Activated CD8-positive, alpha-beta memory T cell treated with anti-CD3 and anti-CD28 coated beads for 36 hours (primary cell): Measurements from ENCODE around the gene MRPL55. TPM values are rescaled to one million over a fixed set of nuclear protein-coding genes. Genes with fewer than 3 reads are reported as not detected.

ENCODE experiments used
- CTCF ChIA-PET: fragments of 350-600 bp; sonication (Branson Sonifier 250); formaldehyde crosslinking; loops from one replicate; lab custom pipeline; 2021; ENCODE audit warnings: antibody characterized with exemption; lab: Charles Lee
- POLR2A ChIA-PET: fragments of 350-600 bp; sonication (Branson Sonifier 250); formaldehyde crosslinking; loops from one replicate; lab custom pipeline; 2021; ENCODE audit warnings: antibody characterized with exemption; lab: Charles Lee
- total RNA-seq, 2 experiments: library from RNA; stranded (reverse); gene quantifications; one replicate each; pipeline ENCODE4 v1.2.3, GENCODE V29; 2021

MRPL55 gene
- total RNA-seq, 2 experiments from 2014 or later = 69.7 to 75.8 TPM

DNA sequence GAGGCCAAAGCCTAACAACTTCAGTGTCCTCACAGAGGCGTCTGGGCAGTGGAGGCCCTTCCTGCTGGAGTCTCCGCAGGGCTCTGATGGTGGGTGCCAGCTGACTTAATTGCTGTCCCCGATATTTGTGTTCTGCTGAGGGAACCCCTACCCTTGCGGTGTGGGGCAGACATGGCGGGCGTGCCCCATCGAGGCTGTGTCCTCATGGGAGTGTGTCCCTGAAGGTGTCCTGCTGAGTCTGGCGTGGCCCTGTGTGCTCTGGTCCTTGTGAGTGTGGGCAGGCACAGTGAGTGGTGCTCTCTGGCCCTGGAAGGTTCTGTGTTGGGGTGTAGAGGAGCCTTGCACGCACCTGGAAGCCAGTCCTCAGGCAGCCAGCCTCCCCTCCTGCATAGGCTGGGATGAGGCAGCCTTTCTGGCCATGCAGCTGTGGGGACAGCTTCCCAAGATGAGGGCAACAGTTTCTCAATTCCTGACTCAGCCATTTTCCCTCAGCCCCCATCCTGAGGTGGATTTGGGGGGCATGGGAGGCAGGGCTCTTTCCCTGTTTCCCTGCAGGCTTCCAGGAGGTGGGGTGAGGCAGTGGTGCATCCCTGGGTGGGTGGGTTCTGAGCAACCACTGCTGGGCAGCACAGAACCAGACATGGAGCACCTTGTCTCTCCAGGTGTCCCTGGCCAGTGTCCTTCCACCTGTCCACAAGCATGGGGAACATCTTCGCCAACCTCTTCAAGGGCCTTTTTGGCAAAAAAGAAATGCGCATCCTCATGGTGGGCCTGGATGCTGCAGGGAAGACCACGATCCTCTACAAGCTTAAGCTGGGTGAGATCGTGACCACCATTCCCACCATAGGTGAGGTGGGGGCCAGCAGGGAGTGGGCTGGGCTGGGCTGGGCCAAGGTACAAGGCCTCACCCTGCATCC lies 12.4 kb downstream of the MRPL55 start:
- ChIA-PET POLR2A (no interaction called here), CTCF (no interaction called here)

- POLR2A ChIA-PET = no interaction called here
- CTCF ChIA-PET = no interaction called here
These were observed 13.2 kb downstream of the MRPL55 start for GRCh38 chr1:228095938-228096337.

DNA sequence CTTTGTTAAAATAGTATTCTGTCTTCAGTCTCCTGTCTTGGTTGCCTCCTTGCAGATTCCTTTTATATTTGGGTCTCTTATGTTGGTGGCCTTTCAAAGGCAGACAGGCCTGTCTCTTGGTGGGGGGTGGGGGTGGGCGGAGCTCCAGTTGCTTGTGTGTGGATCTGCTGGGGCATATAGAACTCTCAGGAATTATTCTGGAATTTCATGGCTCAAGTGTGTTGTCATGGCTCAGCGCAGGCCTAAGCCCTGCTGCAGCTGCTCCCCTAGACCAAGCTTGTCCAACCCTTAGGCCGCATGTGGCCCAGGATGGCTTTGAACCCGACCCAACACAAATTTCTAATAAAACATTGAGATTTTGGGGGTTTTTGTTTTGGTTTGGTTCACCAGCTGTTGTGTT lies 13.9 kb downstream of the MRPL55 start:
- ChIA-PET CTCF (no interaction called here), POLR2A (no interaction called here)

GRCh38 chr1:228094432-228095016 lies 14.6 kb downstream of the MRPL55 start:
- CTCF ChIA-PET = no interaction called here

DNA sequence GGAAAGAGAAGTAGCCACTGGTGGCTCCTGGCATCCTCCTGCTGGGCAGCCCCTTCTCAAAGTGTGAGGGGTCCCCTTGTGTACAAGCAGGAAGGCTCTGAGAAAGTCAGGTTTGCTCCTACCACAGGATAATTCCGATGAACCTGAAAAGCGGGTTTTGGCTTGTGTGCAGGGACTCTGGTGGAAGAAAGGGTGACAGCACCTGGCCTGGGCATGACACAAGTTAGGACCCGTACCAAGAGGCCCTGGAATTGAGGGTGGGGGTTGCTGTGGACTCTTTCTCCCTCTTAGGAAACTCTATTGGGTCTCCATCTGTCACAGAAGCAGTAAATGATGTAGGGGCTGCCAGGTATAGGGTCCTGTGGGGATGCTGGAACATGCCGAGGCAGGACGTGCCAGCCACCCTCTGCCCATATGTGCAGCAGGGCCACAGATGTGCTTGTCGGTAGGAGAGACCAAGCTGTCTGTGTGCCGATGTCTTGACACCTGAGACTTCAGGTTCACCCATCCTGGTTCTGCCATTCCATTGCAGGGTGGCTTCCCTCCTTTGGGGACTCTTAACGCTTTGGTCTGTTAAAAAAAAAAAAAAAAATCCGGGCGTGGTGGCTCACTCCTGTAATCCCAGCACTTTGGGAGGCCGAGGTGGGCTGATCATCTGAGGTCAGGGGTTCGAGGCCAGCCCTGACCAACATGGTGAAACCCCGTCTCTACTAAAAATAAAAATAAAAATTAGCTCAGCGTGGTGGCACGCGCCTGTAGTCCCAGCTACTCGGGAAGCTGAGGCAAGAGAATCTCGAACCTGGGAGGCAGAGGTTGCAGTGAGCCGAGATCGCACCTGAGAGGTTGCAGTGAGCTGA lies 15.8 kb downstream of the MRPL55 start:
- ChIA-PET CTCF (no interaction called here), POLR2A (interaction anchor here (0.7 kb wide), 2 partner anchors 69 to 303 kb away, joined by 3 to 5 read pairs; no protein-coding TSS in a partner anchor)

More at GRCh38 chr1:228094432-228095016, 14.6 kb downstream of the MRPL55 start:
- POLR2A ChIA-PET = no interaction called here

DNA sequence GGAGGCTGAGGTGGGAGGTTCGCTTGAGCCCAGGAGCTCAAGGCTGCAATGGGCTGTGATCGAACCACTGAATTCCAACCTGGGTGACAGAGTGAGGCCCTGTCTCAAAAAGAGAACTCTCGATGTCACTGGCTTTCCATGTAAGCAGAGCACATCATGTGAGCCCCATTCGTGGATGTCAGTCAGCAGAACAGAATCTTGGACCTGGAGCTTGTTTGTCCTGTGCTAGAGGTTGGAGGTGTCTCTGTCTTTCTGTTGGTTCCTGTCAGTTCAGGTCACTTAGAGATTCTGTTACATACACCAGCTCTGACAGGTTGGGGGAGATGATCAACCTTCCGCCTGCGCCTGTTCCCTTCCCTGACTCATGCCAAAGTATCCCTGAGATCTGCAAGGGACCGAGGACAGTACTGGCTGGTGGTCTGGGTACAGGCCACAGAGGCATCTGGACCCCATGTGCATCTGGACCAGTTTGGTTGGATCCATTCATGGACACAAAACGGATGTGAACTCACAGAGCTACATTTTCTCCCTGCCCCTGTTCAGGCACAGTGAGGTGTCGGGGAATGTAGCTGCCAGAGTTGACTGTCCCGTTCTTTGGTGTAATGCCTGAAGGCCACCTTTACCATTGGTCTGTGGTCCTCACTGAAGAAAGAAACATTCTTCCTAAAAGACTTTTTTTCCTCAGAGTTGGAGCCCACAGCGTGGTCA lies 16.6 kb downstream of the MRPL55 start:
- ChIA-PET POLR2A (interaction anchor here (1.6 kb wide), 1 partner anchor 10 kb away, joined by 5 read pairs; the partner anchor contains the start of gene ARF1), CTCF (no interaction called here)

DNA sequence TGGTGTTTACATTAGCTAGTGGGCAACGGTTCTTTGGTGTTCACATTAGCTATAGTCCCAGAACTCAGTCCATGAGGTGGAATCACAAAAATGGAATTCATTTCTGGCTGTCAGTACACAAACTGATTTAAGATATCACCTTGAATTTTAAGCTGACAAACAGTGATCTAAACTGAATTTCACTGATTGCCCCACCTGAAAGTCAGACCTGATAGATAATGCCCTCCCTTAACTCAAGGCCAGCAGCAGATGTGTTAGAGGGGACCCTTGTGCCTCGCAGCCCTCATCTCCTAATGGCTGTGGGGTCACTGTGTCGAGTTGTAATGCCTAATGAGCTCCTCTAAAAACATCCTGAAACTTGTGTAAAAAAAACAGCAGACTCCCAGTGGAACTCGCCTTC lies 18.0 kb downstream of the MRPL55 start:
- CTCF ChIA-PET = no interaction called here
- POLR2A ChIA-PET = interaction anchor here (1.3 to 1.6 kb wide), 2 partner anchors 9 to 61 kb away, joined by 3 to 5 read pairs; partner anchors contain the start of gene ARF1

GRCh38 chr1:228090613-228091081 lies 18.5 kb downstream of the MRPL55 start:
- ChIA-PET CTCF (no interaction called here), POLR2A (interaction anchor here (1.3 kb wide), 1 partner anchor 61 kb away, joined by 3 read pairs; no protein-coding TSS in a partner anchor)

- ChIA-PET POLR2A (interaction anchor here (0.7 to 1.2 kb wide), 2 partner anchors 8 to 12 kb away, joined by 3 to 4 read pairs; no protein-coding TSS in a partner anchor), CTCF (interaction anchor here (0.6 kb wide), 1 partner anchor 78 kb away, joined by 3 read pairs; no protein-coding TSS in a partner anchor)
These were observed 19.3 kb downstream of the MRPL55 start for GRCh38 chr1:228089519-228090380.

DNA sequence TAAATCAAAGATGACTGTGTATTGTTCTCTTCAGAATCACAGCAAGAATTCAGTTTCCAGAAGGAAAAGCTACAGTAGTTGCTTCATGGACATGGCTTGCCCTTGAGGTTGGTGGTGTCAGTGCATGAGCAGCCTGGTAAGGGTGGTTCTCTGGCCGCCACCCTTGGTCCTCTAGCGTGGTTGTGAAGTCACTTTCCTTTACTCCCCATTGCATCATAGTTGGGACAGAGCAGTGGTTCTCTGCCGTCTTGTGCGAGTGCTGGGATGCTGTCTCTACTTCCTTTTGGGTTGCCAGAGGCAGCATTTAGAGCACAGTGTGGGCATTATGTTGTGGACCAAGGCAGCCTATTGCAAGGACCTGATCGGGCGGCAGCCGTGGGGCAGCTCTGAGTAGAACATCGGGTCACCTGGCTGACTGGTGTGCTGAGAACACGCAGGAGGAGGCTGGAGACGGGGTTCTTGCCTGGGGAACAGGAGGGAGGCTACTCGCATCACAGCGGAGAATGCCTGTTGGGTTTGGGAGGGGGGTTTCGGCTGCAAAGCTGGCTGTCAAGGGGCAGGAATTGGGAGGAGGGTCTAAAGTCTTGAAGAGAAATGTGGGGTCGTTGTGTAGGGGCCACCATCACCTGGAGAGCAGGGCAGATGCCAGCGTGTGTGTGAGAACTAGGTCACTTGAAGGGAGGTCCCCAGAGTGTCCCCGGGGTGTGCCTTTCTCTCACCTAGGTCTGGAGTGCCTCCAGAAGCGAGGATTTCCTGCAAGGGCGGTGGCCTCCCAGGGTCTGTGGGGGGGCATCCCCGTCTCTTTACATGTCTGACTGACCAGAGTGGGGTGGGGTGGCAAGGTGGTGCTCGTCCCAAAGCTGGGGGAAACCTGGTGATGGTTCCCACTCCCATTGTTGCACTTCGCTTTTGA lies 20.3 kb downstream of the MRPL55 start:
- CTCF ChIA-PET = no interaction called here
- POLR2A ChIA-PET = interaction anchor here (0.7 to 1.2 kb wide), 2 partner anchors 9 to 13 kb away, joined by 3 to 4 read pairs; no protein-coding TSS in a partner anchor

DNA sequence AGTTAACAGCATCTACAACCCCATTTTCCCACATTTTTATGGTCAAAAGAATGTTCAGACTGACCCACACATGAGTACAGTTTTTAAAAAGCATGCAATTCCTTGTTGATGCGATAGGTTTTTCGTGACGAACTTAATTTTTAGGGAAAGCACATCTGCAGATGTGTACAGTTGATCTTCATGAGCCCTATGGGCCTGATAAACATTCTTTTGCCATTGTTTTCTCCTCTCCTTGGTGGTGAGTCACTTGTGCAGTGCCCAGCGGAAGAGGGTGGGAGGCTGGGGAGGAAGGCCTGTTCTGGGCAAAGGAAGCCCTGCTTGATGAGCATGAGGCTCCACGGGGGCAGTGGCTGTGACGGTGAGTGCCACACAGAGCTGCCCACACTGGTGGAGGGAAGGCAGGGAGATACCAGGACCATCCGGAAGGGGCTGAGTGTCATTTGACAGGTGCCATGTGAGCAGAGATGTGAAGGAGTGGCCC lies 21.3 kb downstream of the MRPL55 start:
- POLR2A ChIA-PET = interaction anchor here (0.6 kb wide), 1 partner anchor 50 kb away, joined by 4 read pairs; no protein-coding TSS in a partner anchor
- CTCF ChIA-PET = no interaction called here

GRCh38 chr1:228085287-228085951 lies 23.7 kb downstream of the MRPL55 start:
- ChIA-PET POLR2A (no interaction called here), CTCF (interaction anchor here (0.6 kb wide), 1 partner anchor 37 kb away, joined by 3 read pairs; no protein-coding TSS in a partner anchor)

DNA sequence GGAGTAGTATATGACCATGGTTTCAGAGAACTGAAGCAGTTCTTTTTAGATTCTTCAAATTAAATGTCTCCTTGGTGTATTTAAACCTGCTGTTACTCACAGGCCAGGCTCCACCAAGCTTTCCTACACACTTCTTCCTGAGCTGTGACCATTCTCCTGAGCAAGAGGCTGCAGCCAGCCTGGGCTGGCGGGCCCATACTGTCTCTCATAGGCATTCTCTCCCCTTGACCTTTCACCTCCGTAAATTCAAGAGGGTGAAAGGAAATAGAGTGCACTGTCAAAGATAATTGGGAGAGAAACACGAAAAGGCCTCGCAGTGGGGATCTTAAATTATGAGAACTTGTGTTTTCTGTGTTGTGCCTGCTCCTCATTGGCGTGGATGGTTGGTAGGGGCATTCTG lies 24.3 kb downstream of the MRPL55 start:
- ChIA-PET POLR2A (interaction anchor here (0.8 kb wide), 1 partner anchor 81 kb away, joined by 6 read pairs; the partner anchor contains the start of gene IBA57), CTCF (interaction anchor here (1.4 kb wide), 1 partner anchor 22 kb away, joined by 3 read pairs; no protein-coding TSS in a partner anchor)

DNA sequence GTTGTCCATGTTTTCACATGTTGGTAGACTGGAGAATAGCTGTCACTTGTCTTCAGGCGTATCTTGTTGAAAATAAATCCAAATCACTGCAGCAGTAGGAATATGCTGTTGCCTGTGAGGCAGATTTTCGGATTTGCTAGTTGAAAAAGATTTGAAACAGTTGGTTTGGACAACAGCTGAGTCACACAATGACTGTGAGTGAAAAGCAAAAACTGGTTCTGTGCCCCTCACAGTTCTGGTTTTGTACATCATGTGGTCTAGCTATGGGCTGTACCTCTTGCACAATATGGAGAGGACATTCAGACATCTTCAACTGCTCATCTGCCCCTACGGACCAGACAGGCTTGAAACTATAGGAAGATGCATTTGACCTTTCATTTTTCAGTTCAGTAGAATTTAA lies 24.8 kb downstream of the MRPL55 start:
- POLR2A ChIA-PET = interaction anchor here (0.8 kb wide), 1 partner anchor 82 kb away, joined by 6 read pairs; the partner anchor contains the start of gene IBA57
- CTCF ChIA-PET = interaction anchor here (1.4 kb wide), 1 partner anchor 22 kb away, joined by 3 read pairs; no protein-coding TSS in a partner anchor

GRCh38 chr1:228083871-228084278 lies 25.2 kb downstream of the MRPL55 start:
- POLR2A ChIA-PET = interaction anchor here (0.8 kb wide), 1 partner anchor 82 kb away, joined by 6 read pairs; the partner anchor contains the start of gene IBA57
- CTCF ChIA-PET = interaction anchor here (1.4 kb wide), 1 partner anchor 23 kb away, joined by 3 read pairs; no protein-coding TSS in a partner anchor
